ENCODE measurements around the gene MTREX.

DNA sequence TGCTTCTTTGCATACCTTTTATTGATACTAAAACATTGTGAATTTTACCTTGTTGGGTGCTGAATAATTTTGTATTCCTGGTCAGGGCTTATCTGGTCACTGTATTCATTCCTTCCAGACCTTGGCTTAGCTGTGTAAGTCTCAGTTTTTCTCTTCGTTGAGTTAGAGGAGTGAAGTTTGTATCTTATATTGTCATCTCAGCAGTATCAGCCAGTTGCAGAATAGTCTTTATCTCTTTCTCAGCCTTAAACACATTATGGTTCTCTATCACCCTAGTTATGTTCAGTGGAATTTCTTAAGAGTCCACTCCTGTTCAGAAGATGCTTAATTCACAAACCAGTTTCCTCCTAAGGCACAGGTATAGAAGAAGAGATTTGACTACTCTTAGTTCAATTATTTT lies 25.2 kb downstream of the MTREX start:
- TF ChIP-seq, protein P1, sequence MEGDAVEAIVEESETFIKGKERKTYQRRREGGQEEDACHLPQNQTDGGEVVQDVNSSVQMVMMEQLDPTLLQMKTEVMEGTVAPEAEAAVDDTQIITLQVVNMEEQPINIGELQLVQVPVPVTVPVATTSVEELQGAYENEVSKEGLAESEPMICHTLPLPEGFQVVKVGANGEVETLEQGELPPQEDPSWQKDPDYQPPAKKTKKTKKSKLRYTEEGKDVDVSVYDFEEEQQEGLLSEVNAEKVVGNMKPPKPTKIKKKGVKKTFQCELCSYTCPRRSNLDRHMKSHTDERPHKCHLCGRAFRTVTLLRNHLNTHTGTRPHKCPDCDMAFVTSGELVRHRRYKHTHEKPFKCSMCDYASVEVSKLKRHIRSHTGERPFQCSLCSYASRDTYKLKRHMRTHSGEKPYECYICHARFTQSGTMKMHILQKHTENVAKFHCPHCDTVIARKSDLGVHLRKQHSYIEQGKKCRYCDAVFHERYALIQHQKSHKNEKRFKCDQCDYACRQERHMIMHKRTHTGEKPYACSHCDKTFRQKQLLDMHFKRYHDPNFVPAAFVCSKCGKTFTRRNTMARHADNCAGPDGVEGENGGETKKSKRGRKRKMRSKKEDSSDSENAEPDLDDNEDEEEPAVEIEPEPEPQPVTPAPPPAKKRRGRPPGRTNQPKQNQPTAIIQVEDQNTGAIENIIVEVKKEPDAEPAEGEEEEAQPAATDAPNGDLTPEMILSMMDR (IDR thresholded peaks at IDR 0.05; ENCODE audit: low read depth, low read length, poor library complexity, severe bottlenecking): no peak
- no peak for TF ChIP-seq EZH2phosphoT487 (IDR thresholded peaks at IDR 0.05; ENCODE audit: borderline replicate concordance, low read length)
